WTC11 (cell line): Measurements from ENCODE around the gene KRT80. TPM values are rescaled to one million over a fixed set of nuclear protein-coding genes. Genes with fewer than 3 reads are reported as not detected.

Experiments used
- ATAC-seq: fragments of 200-7000 bp; cut with Tn5 transposase; 2 replicates; pipeline ENCODE4 v1.10.0; 2021; ENCODE audit warnings: mild to moderate bottlenecking, moderate library complexity
- CTCF ChIA-PET: fragments of 300-600 bp; sonication (Branson Sonifier 250); formaldehyde crosslinking; loops from one replicate; lab custom pipeline; 2021; ENCODE audit warnings: antibody characterized with exemption; lab: Charles Lee
- POLR2A ChIA-PET: fragments of 350-600 bp; sonication (Branson Sonifier 250); formaldehyde crosslinking; loops from one replicate; lab custom pipeline; 2021; ENCODE audit warnings: antibody characterized with exemption; lab: Charles Lee
- DNase-seq: peaks from one replicate; pipeline ENCODE4 v3.0.0; 2021; ENCODE audit warnings: low spot score
- H3K27ac Mint-ChIP-seq: 2 replicates; pipeline ENCODE4 v1.8.0; 2021; ENCODE audit warnings: mixed read lengths
- H3K27me3 Mint-ChIP-seq: 2 replicates; pipeline ENCODE4 v1.8.0; 2021; ENCODE audit warnings: low read depth, mild to moderate bottlenecking, moderate library complexity, mixed read lengths
- H3K36me3 Mint-ChIP-seq: 2 replicates; pipeline ENCODE4 v1.8.0; 2021; ENCODE audit warnings: mixed read lengths
- H3K4me1 Mint-ChIP-seq: 2 replicates; pipeline ENCODE4 v1.8.0; 2022; ENCODE audit warnings: mixed read lengths
- H3K4me3 Mint-ChIP-seq: 2 replicates; pipeline ENCODE4 v1.8.0; 2021; ENCODE audit warnings: mild to moderate bottlenecking, moderate library complexity, mixed read lengths
- H3K9me3 Mint-ChIP-seq: 2 replicates; pipeline ENCODE4 v1.8.0; 2021; ENCODE audit warnings: mixed read lengths
- AR ChIP-seq: fragments of 250-450 bp; sonication (Bioruptor Pico); IDR thresholded peaks from 2 replicates; pipeline ENCODE4 v1.9.0; 2021; ENCODE audit warnings: mild to moderate bottlenecking
- CBFB ChIP-seq: sonication (generic); formaldehyde crosslinking; IDR thresholded peaks from 2 replicates; pipeline ENCODE4 v1.8.1; 2022; ENCODE audit warnings: mild to moderate bottlenecking, low read depth, missing genetic modification reagents
- CDX4 ChIP-seq: fragments of 250-450 bp; sonication (Bioruptor Pico); IDR thresholded peaks from 2 replicates; pipeline ENCODE4 v1.9.0; 2021; ENCODE audit warnings: moderate library complexity, mild to moderate bottlenecking, inconsistent platforms, borderline replicate concordance
- CREM ChIP-seq: sonication (generic); formaldehyde crosslinking; IDR thresholded peaks from 2 replicates; pipeline ENCODE4 v1.8.1; 2022; ENCODE audit warnings: mild to moderate bottlenecking, missing genetic modification reagents, moderate library complexity
- E2F5 ChIP-seq: sonication (generic); formaldehyde crosslinking; IDR thresholded peaks from 2 replicates; pipeline ENCODE4 v1.8.1; 2022; ENCODE audit warnings: mild to moderate bottlenecking, moderate library complexity, missing genetic modification reagents
- ESRRA ChIP-seq: sonication (generic); formaldehyde crosslinking; IDR thresholded peaks from 2 replicates; pipeline ENCODE4 v1.8.1; 2022; ENCODE audit warnings: mild to moderate bottlenecking, missing genetic modification reagents, borderline replicate concordance
- FOXJ3 ChIP-seq: sonication (generic); formaldehyde crosslinking; IDR thresholded peaks from 2 replicates; pipeline ENCODE4 v1.9.0; 2021; ENCODE audit warnings: missing genetic modification reagents, mild to moderate bottlenecking, borderline replicate concordance
- JAZF1 ChIP-seq: fragments of 250-450 bp; sonication (Bioruptor Pico); IDR thresholded peaks from 2 replicates; pipeline ENCODE4 v1.9.0; 2021; ENCODE audit warnings: moderate library complexity, mild to moderate bottlenecking, inconsistent platforms
- KAT7 ChIP-seq: sonication (generic); formaldehyde crosslinking; IDR thresholded peaks from 2 replicates; pipeline ENCODE4 v1.8.1; 2023; ENCODE audit warnings: missing genetic modification reagents, mild to moderate bottlenecking, borderline replicate concordance
- NR3C1 ChIP-seq: sonication (generic); formaldehyde crosslinking; conservative IDR thresholded peaks from 2 replicates; pipeline ENCODE4 v1.8.1; 2023; ENCODE audit warnings: low read depth, mild to moderate bottlenecking, missing genetic modification reagents
- PRDM15 ChIP-seq: sonication (generic); formaldehyde crosslinking; IDR thresholded peaks from 2 replicates; pipeline ENCODE4 v1.8.0; 2022; ENCODE audit warnings: missing genetic modification reagents
- ZNF232 ChIP-seq: sonication (generic); formaldehyde crosslinking; IDR thresholded peaks from 2 replicates; pipeline ENCODE4 v1.8.0; 2022; ENCODE audit warnings: mild to moderate bottlenecking, missing genetic modification reagents
- ZNF396 ChIP-seq: fragments of 250-450 bp; sonication (Bioruptor Pico); IDR thresholded peaks from 2 replicates; pipeline ENCODE4 v1.8.0; 2021; ENCODE audit warnings: mild to moderate bottlenecking, moderate library complexity, borderline replicate concordance
- total RNA-seq: library from RNA; stranded (reverse); gene quantifications from 3 replicates; pipeline ENCODE4 v1.2.3, GENCODE V29; 2021

The KRT80 gene
- total RNA-seq, 1 experiment from 2014 or later, result 0.11 TPM

- TF ChIP-seq ESRRA (CRISPR knock-in tag), result no peak
Observed at GRCh38 chr12:52185400-52185967, 6.3 kb downstream of the KRT80 start (continued).

GRCh38 chr12:52184813-52185212 is 7.0 kb downstream of the KRT80 start:
- ChIA-PET POLR2A (no interaction called here), CTCF (interaction anchor here (0.7 to 9.9 kb wide), 6 partner anchors 12 to 94 kb away, joined by 4 to 53 read pairs (median 12); no protein-coding TSS in a partner anchor)

GRCh38 chr12:52183971-52184370 is 7.8 kb downstream of the KRT80 start:
- Mint-ChIP-seq H3K27me3 (no peaks in the 10 kb centered on the region), H3K4me1 (peaks cover 32% of the 10 kb centered on the region), H3K4me3 (no peak overlapping the region), H3K9me3 (no peaks in the 10 kb centered on the region), H3K36me3 (no peaks in the 10 kb centered on the region), H3K27ac (no peak overlapping the region)
- ChIA-PET CTCF (interaction anchor here (1.0 to 9.9 kb wide), 6 partner anchors 12 to 38 kb away, joined by 6 to 53 read pairs (median 18); no protein-coding TSS in a partner anchor), POLR2A (no interaction called here)
- ATAC-seq, result no peak
- DNase-seq, result no peak
- TF ChIP-seq CREM (CRISPR knock-in tag) (no peak), KAT7 (no peak), ZNF396 (no peak), CDX4 (CRISPR knock-in tag) (no peak), E2F5 (CRISPR knock-in tag) (no peak), FOXJ3 (CRISPR knock-in tag) (no peak), AR (CRISPR knock-in tag) (no peak), NR3C1 (CRISPR knock-in tag) (no peak), ZNF232 (CRISPR knock-in tag) (no peak), JAZF1 (CRISPR knock-in tag) (no peak), CBFB (CRISPR knock-in tag) (no peak)

More at GRCh38 chr12:52184813-52185212, 7.0 kb downstream of the KRT80 start:
- Mint-ChIP-seq H3K36me3 (no peaks in the 10 kb centered on the region), H3K27me3 (no peaks in the 10 kb centered on the region), H3K4me1 (peaks cover 32% of the 10 kb centered on the region), H3K4me3 (no peak overlapping the region), H3K27ac (no peak overlapping the region; the same call in 1 of the 2 replicates), H3K9me3 (no peaks in the 10 kb centered on the region)
- DNase-seq (no peak), ATAC-seq (no peak)
- TF ChIP-seq PRDM15 (CRISPR knock-in tag) (no peak), AR (CRISPR knock-in tag) (no peak)
